ENCODE results near the gene ABLIM3. TPM values are rescaled to one million over a fixed set of nuclear protein-coding genes. Genes with fewer than 3 reads are reported as not detected.

ABLIM3 gene
- total RNA-seq, 3 donors from 2014 or later = 26.3 to 61.9 (median 57.4) TPM

DNA sequence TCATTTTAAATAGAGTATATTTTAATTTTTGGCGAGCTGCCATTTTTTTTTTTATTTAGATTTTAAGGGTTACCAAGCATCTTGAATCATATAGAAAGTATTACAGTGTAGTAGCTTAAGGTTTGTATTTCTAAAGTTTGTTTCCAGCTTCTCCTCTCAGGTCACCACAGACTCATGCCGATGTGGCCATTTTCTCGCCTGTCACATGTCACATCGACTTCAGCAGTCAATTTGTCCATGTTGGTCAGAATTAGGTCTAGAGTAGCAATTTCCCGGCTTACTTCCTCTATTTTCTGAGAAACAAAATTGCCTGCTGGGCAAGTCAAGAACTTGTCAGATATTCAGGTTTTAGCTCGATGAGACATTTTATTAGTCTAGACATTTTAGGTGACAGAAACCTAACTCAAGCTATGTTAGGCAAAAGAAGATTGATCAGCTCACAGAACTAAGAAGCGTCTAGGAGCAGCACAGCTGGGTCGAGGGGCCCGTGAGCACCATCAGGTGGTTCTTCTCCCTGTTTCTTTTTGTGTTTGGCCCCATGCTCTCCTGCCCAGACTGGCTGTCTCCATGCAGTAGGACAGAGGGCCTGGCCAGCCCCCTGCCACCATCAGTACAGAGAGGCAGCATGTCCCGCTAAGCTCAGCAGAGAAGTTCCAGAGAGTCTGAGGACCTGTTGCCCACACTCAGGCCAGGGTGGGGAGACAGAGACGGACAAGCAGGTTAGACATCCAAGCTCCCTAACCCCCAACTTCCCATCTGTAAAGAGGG is 82.0 kb downstream of the ABLIM3 start:
- Histone ChIP-seq H3K4me1 (no peaks in the 10 kb centered on the region), H3K9me3 (no peaks in the 10 kb centered on the region), H3K36me3 (no peaks in the 10 kb centered on the region), H3K27me3 (no peaks in the 10 kb centered on the region), H3K4me3 (no peak overlapping the region), H3K27ac (no peak overlapping the region)
- no peak for DNase-seq (ENCODE audit: low spot score in 2 of 2)
- TF ChIP-seq, protein P1, sequence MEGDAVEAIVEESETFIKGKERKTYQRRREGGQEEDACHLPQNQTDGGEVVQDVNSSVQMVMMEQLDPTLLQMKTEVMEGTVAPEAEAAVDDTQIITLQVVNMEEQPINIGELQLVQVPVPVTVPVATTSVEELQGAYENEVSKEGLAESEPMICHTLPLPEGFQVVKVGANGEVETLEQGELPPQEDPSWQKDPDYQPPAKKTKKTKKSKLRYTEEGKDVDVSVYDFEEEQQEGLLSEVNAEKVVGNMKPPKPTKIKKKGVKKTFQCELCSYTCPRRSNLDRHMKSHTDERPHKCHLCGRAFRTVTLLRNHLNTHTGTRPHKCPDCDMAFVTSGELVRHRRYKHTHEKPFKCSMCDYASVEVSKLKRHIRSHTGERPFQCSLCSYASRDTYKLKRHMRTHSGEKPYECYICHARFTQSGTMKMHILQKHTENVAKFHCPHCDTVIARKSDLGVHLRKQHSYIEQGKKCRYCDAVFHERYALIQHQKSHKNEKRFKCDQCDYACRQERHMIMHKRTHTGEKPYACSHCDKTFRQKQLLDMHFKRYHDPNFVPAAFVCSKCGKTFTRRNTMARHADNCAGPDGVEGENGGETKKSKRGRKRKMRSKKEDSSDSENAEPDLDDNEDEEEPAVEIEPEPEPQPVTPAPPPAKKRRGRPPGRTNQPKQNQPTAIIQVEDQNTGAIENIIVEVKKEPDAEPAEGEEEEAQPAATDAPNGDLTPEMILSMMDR (IDR thresholded peaks at IDR 0.05) = no peak
- TF ChIP-seq POLR2A (IDR thresholded peaks at IDR 0.05) (no peak), POLR2AphosphoS5 (IDR thresholded peaks at IDR 0.05) (no peak)
- intact Hi-C loops (cut with DNase I; ENCODE audit: low total_unique reads) = loop anchor here (10.0 kb wide), 1 partner anchor 68 kb away; no protein-coding TSS in a partner anchor

DNA sequence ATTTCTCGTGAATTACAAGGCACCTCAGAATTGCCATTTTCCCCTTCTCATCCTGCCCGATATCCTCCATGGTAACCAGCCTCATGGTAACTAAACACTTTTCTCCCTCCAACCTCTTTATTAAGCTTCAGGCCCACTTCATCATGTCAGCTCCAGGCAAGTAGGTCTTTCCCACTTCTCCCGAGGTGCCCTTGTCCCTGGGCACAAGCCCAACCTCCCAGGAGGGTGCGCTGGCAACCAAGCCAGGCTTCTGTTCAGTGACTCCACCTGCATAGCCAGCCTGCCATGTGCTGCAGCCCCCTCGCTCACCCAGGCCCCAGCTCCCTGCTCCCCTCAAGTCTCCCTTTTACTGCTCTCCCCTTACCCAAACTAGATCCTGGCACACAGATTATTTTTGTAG is 83.0 kb downstream of the ABLIM3 start:
- Histone ChIP-seq H3K4me3 (no peak overlapping the region), H3K36me3 (no peaks in the 10 kb centered on the region), H3K27me3 (no peaks in the 10 kb centered on the region), H3K4me1 (no peaks in the 10 kb centered on the region), H3K27ac (no peak overlapping the region), H3K9me3 (no peaks in the 10 kb centered on the region)
- intact Hi-C loops (cut with DNase I; ENCODE audit: low total_unique reads) = loop anchor here (10.0 kb wide), 1 partner anchor 69 kb away; no protein-coding TSS in a partner anchor
- no peak for DNase-seq (ENCODE audit: low spot score in 2 of 2)
- TF ChIP-seq POLR2AphosphoS5 (IDR thresholded peaks at IDR 0.05) (no peak), POLR2A (IDR thresholded peaks at IDR 0.05) (no peak)
- TF ChIP-seq, protein P1 (IDR thresholded peaks at IDR 0.05) = no peak

DNA sequence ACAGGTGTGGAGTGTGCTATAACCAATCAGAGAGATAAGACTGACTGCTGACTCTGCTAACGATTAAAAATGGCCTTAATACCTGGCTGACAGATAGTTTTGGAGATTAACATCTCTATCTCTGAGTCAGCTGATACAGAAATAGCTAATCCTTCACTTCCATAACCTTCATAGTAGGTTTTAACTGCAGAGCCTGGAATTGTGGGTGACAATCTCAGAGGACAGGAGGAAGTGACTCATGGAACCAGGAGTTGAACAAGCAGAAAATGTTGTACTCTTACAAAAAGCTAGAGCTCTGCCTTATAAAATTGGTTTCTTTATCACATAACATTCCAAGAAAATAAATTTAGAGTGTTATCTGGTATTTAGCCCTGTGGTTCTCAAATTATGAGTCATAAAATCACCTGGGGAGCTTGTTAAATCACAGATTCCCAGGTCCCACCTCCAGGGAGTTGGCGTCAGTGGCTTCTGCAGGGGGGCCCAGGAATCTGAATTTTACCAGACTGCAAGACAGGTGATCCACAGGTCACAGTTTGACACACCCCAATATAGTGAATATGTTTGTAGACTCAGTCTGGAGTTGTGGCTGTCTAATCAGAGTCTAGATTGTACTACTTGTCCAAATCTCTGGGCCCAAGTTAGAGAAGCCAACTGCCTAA is 86.0 kb downstream of the ABLIM3 start:
- H3K27ac ChIP-seq = no peak overlapping the region
- no peaks in the 10 kb centered on the region for H3K27me3 ChIP-seq
- H3K9me3 ChIP-seq = no peaks in the 10 kb centered on the region
- no peaks in the 10 kb centered on the region for H3K4me1 ChIP-seq
- TF ChIP-seq POLR2AphosphoS5 (IDR thresholded peaks at IDR 0.05) (no peak), POLR2A (IDR thresholded peaks at IDR 0.05) (no peak)
- TF ChIP-seq, protein P1 (IDR thresholded peaks at IDR 0.05) = no peak
- intact Hi-C loops (cut with DNase I; ENCODE audit: low total_unique reads) = loop anchor here (10.0 kb wide), 1 partner anchor 72 kb away; no protein-coding TSS in a partner anchor
- no peak overlapping the region for H3K4me3 ChIP-seq
- H3K36me3 ChIP-seq = no peaks in the 10 kb centered on the region
- DNase-seq (ENCODE audit: low spot score in 2 of 2) = no peak

DNA sequence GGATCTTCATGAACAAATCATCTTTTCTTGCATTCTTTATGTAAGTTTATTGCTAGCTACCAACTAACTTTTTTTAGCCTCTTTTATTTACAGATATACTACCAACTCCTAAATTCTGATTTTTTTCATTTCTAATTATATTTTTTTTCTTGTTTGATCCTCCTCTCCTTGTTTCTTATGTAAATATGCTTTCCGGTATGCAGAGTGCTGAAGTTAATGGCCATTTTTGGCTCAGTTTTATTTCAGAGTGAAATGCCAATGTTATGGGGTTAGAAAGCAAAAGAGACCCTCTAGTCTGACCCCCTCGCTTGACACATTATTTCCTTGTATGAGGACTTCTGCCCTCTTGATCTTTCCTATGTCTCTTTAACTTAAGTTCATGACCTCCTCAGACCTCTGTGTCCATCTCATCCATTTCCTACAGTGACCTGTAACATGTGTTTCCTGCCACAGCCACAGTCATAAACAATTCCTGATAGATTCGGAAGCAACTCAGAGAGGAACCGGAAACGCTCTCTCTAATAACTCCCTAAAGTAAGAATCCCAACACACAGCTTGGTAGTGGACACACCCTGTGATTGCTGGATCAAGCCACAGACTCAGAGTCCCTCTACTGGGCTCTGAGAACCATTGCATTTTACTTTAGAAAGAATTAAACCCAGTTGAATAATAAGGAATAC is 87.5 kb downstream of the ABLIM3 start:
- Histone ChIP-seq H3K4me3 (no peak overlapping the region), H3K36me3 (no peaks in the 10 kb centered on the region), H3K9me3 (no peaks in the 10 kb centered on the region), H3K4me1 (no peaks in the 10 kb centered on the region), H3K27me3 (no peaks in the 10 kb centered on the region), H3K27ac (no peak overlapping the region)
- intact Hi-C loops (cut with DNase I; ENCODE audit: low total_unique reads) = loop anchor here (10.0 kb wide), 1 partner anchor 74 kb away; no protein-coding TSS in a partner anchor
- no peak for TF ChIP-seq POLR2A (IDR thresholded peaks at IDR 0.05)
- TF ChIP-seq, protein P1 (IDR thresholded peaks at IDR 0.05) = peak in 2 of 3 donors; percentile 48 to 83
- TF ChIP-seq POLR2AphosphoS5 (IDR thresholded peaks at IDR 0.05) = peak in 2 of 3 donors; percentile 30 to 69
- DNase-seq (ENCODE audit: low spot score in 2 of 2) = no peak

All from breast epithelium (tissue), 4 donors.